ENCODE data around the gene BLOC1S6. TPM values are rescaled to one million over a fixed set of nuclear protein-coding genes. Genes with fewer than 3 reads are reported as not detected.
A peak's percentile ranks its signal among the peaks of the same experiment; 100 is the strongest.

BLOC1S6 gene
- total RNA-seq, 4 donors from 2014 or later = 18.3 to 61.1 (median 32.0) TPM

DNA sequence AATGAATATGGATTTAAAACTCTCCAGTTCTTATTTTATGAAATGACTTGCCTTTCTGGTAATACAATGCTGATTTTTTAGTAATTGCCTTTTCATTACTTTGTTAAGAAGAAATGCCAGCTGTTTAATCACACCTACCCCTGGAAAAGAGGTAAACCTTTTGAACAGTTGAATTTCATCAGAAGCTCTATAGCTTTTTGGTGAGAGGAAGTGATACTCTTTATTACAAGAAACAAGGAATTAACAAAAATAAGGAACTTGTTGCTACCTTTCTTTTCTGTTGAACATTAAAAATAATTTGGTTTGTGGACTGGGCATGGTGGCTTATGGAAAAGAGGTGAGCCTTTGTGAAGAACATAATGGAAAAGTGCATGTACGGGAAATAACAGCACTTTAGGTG, 19.7 kb downstream of the BLOC1S6 start:
- no peak for DNase-seq
- Histone ChIP-seq H3K36me3 (peaks cover 0 to 36% (median 0%) of the 10 kb centered on the region in 3 donors), H3K4me3 (no peak overlapping the region), H3K9me3 (no peaks in the 10 kb centered on the region), H3K27me3 (no peaks in the 10 kb centered on the region), H3K27ac (no peak overlapping the region), H3K4me1 (peaks cover 0 to 3% (median 0%) of the 10 kb centered on the region in 4 donors)
- TF ChIP-seq, protein P1, sequence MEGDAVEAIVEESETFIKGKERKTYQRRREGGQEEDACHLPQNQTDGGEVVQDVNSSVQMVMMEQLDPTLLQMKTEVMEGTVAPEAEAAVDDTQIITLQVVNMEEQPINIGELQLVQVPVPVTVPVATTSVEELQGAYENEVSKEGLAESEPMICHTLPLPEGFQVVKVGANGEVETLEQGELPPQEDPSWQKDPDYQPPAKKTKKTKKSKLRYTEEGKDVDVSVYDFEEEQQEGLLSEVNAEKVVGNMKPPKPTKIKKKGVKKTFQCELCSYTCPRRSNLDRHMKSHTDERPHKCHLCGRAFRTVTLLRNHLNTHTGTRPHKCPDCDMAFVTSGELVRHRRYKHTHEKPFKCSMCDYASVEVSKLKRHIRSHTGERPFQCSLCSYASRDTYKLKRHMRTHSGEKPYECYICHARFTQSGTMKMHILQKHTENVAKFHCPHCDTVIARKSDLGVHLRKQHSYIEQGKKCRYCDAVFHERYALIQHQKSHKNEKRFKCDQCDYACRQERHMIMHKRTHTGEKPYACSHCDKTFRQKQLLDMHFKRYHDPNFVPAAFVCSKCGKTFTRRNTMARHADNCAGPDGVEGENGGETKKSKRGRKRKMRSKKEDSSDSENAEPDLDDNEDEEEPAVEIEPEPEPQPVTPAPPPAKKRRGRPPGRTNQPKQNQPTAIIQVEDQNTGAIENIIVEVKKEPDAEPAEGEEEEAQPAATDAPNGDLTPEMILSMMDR (IDR thresholded peaks at IDR 0.05) = no peak
- no peak for TF ChIP-seq POLR2A (IDR thresholded peaks at IDR 0.05)

DNA sequence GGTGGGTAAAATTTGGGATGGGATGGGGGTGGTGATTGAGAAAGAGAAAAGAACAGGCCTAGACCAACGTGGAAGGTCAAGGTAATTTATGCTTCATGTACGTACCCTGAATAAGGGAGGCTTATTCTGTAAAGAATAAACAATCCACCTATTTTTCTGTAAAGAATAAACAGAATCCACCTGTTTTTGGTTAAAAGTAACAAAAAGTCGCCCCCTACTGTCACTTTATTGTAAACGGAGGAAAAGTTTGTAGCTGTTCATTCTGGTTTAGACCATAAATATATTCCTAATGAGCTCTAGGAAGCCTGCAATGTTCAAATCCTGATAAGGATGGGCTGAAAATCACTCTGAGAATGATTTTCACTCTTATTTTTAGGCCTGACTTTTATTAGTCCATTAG, 24.1 kb downstream of the BLOC1S6 start:
- no peak for TF ChIP-seq POLR2A (IDR thresholded peaks at IDR 0.05)
- TF ChIP-seq, protein P1 (IDR thresholded peaks at IDR 0.05) = peak in 5 of 6 experiments; percentile 19 to 48 (median 38)
- peaks cover 0 to 26% (median 0%) of the 10 kb centered on the region in 3 donors for H3K36me3 ChIP-seq

GRCh38 chr15:45612790-45613415, 25.7 kb downstream of the BLOC1S6 start:
- no peaks in the 10 kb centered on the region for H3K27me3 ChIP-seq
- DNase-seq = no peak
- no peak for TF ChIP-seq POLR2A (IDR thresholded peaks at IDR 0.05)
- TF ChIP-seq, protein P1 (IDR thresholded peaks at IDR 0.05) = no peak

More for the DNA sequence above, 24.1 kb downstream of the BLOC1S6 start:
- Histone ChIP-seq H3K27me3 (no peaks in the 10 kb centered on the region), H3K4me1 (no peaks in the 10 kb centered on the region), H3K9me3 (no peaks in the 10 kb centered on the region), H3K4me3 (no peak overlapping the region), H3K27ac (no peak overlapping the region)
- no peak for DNase-seq

DNA sequence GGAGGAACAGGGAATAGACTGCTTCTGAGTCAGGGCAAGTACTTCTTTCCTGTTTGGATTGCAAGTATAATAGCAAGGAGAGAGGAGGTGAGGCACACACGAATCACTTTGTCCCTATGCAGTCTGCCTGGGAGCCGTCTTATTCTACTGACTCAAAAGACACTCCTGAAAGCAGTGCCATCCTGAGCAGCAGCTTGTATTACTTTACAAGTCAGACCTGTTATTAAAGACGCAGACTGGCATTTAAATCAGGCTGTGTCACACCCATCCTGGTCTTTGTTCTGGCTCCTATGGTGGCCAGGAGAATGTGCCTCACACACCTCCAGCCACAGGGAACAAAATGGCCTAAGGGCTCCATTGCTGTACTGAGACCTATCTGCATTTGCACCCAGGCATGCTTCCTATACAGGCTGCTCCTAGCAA, 29.7 kb downstream of the BLOC1S6 start:
- no peak overlapping the region for H3K4me3 ChIP-seq

More at GRCh38 chr15:45612790-45613415, 25.7 kb downstream of the BLOC1S6 start:
- H3K9me3 ChIP-seq = no peaks in the 10 kb centered on the region
- H3K36me3 ChIP-seq = peaks cover 0 to 13% (median 0%) of the 10 kb centered on the region in 3 donors
- H3K27ac ChIP-seq = no peak overlapping the region
- no peak overlapping the region for H3K4me3 ChIP-seq
- no peaks in the 10 kb centered on the region for H3K4me1 ChIP-seq

GRCh38 chr15:45618813-45619212, 31.6 kb downstream of the BLOC1S6 start:
- Histone ChIP-seq H3K27me3 (no peaks in the 10 kb centered on the region), H3K36me3 (no peaks in the 10 kb centered on the region), H3K27ac (no peak overlapping the region), H3K4me3 (no peak overlapping the region), H3K9me3 (no peaks in the 10 kb centered on the region), H3K4me1 (no peaks in the 10 kb centered on the region)
- DNase-seq = no peak
- TF ChIP-seq, protein P1 (IDR thresholded peaks at IDR 0.05) = peak in 1 of 6 experiments; percentile 3
- TF ChIP-seq POLR2A (IDR thresholded peaks at IDR 0.05) = no peak

More for the DNA sequence above, 29.7 kb downstream of the BLOC1S6 start:
- Histone ChIP-seq H3K4me1 (no peaks in the 10 kb centered on the region), H3K27ac (no peak overlapping the region), H3K9me3 (no peaks in the 10 kb centered on the region), H3K36me3 (no peaks in the 10 kb centered on the region), H3K27me3 (no peaks in the 10 kb centered on the region)
- DNase-seq = no peak
- no peak for TF ChIP-seq POLR2A (IDR thresholded peaks at IDR 0.05)

- H3K36me3 ChIP-seq = no peaks in the 10 kb centered on the region
- H3K4me1 ChIP-seq = peaks cover 0 to 12% (median 0%) of the 10 kb centered on the region in 4 donors
- no peak for DNase-seq
- H3K9me3 ChIP-seq = no peaks in the 10 kb centered on the region
- H3K27ac ChIP-seq = no peak overlapping the region
- H3K27me3 ChIP-seq = no peaks in the 10 kb centered on the region
- H3K4me3 ChIP-seq = no peak overlapping the region
- TF ChIP-seq, protein P1 (IDR thresholded peaks at IDR 0.05) = no peak
- no peak for TF ChIP-seq POLR2A (IDR thresholded peaks at IDR 0.05)
Observed at GRCh38 chr15:45628136-45628535, 41.0 kb downstream of the BLOC1S6 start.
